K562 (cell line): ENCODE measurements around the gene HAPSTR1. TPM values are rescaled to one million over a fixed set of nuclear protein-coding genes. Genes with fewer than 3 reads are reported as not detected.

ENCODE experiments used
- ADNP ChIP-seq: fragments of 200-800 bp; sonication (Bioruptor generic); IDR thresholded peaks from 2 replicates; pipeline ENCODE4 v1.6.1; 2016; ENCODE audit warnings: missing genetic modification characterization, missing compliant biosample characterization
- CTCFL ChIP-seq: IDR thresholded peaks from 2 replicates; pipeline ENCODE4 v1.6.1; 2011; ENCODE audit warnings: borderline replicate concordance, low read depth, mild to moderate bottlenecking, moderate library complexity, low read length; ENCODE audit not compliant: insufficient read depth, poor library complexity, severe bottlenecking
- EGR1 ChIP-seq: fragments of 450-650 bp; conservative IDR thresholded peaks from 2 replicates; pipeline ENCODE4 v1.6.1; 2017; ENCODE audit warnings: mild to moderate bottlenecking
- GATAD2A ChIP-seq: fragments of 450-650 bp; IDR thresholded peaks from 2 replicates; pipeline ENCODE4 v1.6.1; 2017
- GTF2B ChIP-seq: IDR thresholded peaks from 2 replicates; pipeline ENCODE4 v1.6.1; 2011; ENCODE audit not compliant: insufficient read length; ENCODE audit errors: extremely low read depth
- TOE1 ChIP-seq, 2 experiments: fragments of 450-650 bp in 1 of 2; sonication (generic) in 1 of 2; formaldehyde crosslinking in 1 of 2; IDR thresholded peaks; 2 replicates each; pipeline versions ENCODE4 v1.7.1 to v1.8.0; 2016 to 2022; ENCODE audit warnings: borderline replicate concordance in 2 of 2, mild to moderate bottlenecking in 2 of 2, antibody characterized with exemption in 1 of 2, inconsistent platforms in 1 of 2, low read depth in 1 of 2, missing genetic modification reagents in 1 of 2, moderate library complexity in 1 of 2
- ZNF232 ChIP-seq: sonication (generic); formaldehyde crosslinking; IDR thresholded peaks from 2 replicates; pipeline ENCODE4 v1.8.0; 2022; ENCODE audit warnings: mild to moderate bottlenecking, missing genetic modification reagents
- ZNF699 ChIP-seq: fragments of 250-450 bp; sonication (Bioruptor Pico); IDR thresholded peaks from 2 replicates; pipeline ENCODE4 v1.8.0; 2021; ENCODE audit warnings: mild to moderate bottlenecking, moderate library complexity; ENCODE audit not compliant: insufficient replicate concordance
- ZNF780A ChIP-seq: fragments of 250-450 bp; sonication (Bioruptor Pico); IDR thresholded peaks from 2 replicates; pipeline ENCODE4 v1.5.0; 2021; ENCODE audit warnings: mild to moderate bottlenecking
- polyA plus RNA-seq, 8 experiments: library from polyadenylated mRNA; depleted of rRNA in 4 of 8; stranded (reverse) in 5 of 8; unstranded in 3 of 8; fragments of >200 nt; fragmentation: Nextera tagmentation in 2 of 8; fragmentation: Illumina TruSeq in 1 of 8; extraction: Ambion mirVana in 2 of 8; extraction: Trizol in 1 of 8; gene quantifications; 2 replicates each; pipeline versions ENCODE4 v1.2.1 to v1.2.3, GENCODE V29; 2011 to 2014; ENCODE audit warnings: inconsistent platforms in 1 of 8, missing spikeins in 1 of 8
- total RNA-seq, 7 experiments: library from RNA; depleted of rRNA in 6 of 7; stranded (reverse); fragments of >200 nt in 6 of 7; fragmentation: Illumina TruSeq in 2 of 7; extraction: Trizol in 2 of 7; gene quantifications; 2 replicates each; pipeline versions ENCODE4 v1.2.1 to v1.2.3, GENCODE V29; 2011 to 2021; ENCODE audit warnings: low replicate concordance in 1 of 7
- TF ChIP-seq, protein P1 (sequence below), 2 experiments: IDR thresholded peaks in 1 of 2; conservative IDR thresholded peaks in 1 of 2; 2 replicates each; pipeline ENCODE4 v1.6.1; 2016; ENCODE audit warnings: low read depth in 2 of 2, mild to moderate bottlenecking in 1 of 2, missing compliant biosample characterization in 1 of 2, missing genetic modification characterization in 1 of 2, moderate library complexity in 1 of 2
- TF ChIP-seq, protein P2 (sequence below): fragments of 250-450 bp; sonication (Bioruptor Pico); IDR thresholded peaks from 2 replicates; pipeline ENCODE4 v1.4.0; 2020; ENCODE audit warnings: mild to moderate bottlenecking
- TF ChIP-seq, protein P3 (sequence below): fragments of 200-800 bp; sonication (Bioruptor generic); IDR thresholded peaks from 2 replicates; pipeline ENCODE4 v1.6.1; 2017; ENCODE audit warnings: missing genetic modification characterization, missing compliant biosample characterization

Gene HAPSTR1
- total and polyA plus RNA-seq, 9 of the 15 experiments (the other 6 are each of a cell fraction or from before 2014, with no cell fraction given) = 10.8 to 67.9 (median 36.5) TPM

GRCh38 chr16:9072806-9073341 is 18.6 kb upstream of the HAPSTR1 start (continued):
- TF ChIP-seq, protein P1, sequence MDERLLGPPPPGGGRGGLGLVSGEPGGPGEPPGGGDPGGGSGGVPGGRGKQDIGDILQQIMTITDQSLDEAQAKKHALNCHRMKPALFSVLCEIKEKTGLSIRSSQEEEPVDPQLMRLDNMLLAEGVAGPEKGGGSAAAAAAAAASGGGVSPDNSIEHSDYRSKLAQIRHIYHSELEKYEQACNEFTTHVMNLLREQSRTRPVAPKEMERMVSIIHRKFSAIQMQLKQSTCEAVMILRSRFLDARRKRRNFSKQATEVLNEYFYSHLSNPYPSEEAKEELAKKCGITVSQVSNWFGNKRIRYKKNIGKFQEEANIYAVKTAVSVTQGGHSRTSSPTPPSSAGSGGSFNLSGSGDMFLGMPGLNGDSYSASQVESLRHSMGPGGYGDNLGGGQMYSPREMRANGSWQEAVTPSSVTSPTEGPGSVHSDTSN (CRISPR knock-in tag; IDR thresholded peaks at IDR 0.05; ENCODE audit: low read depth) = no peak
- TF ChIP-seq, protein P1 (tag; conservative IDR thresholded peaks at IDR 0.05; ENCODE audit: low read depth) = no peak
- TF ChIP-seq CTCFL (no peak), GATAD2A (no peak), ZNF780A (CRISPR knock-in tag) (no peak), ADNP (tag) (no peak), ZNF232 (CRISPR knock-in tag) (no peak), TOE1 (IDR thresholded peaks at IDR 0.05; ENCODE audit: borderline replicate concordance) (no peak), TOE1 (CRISPR knock-in tag; IDR thresholded peaks at IDR 0.05; ENCODE audit: borderline replicate concordance, low read depth) (no peak), ZNF699 (CRISPR knock-in tag) (no peak), EGR1 (no peak), GTF2B (no peak)
- TF ChIP-seq, protein P2, sequence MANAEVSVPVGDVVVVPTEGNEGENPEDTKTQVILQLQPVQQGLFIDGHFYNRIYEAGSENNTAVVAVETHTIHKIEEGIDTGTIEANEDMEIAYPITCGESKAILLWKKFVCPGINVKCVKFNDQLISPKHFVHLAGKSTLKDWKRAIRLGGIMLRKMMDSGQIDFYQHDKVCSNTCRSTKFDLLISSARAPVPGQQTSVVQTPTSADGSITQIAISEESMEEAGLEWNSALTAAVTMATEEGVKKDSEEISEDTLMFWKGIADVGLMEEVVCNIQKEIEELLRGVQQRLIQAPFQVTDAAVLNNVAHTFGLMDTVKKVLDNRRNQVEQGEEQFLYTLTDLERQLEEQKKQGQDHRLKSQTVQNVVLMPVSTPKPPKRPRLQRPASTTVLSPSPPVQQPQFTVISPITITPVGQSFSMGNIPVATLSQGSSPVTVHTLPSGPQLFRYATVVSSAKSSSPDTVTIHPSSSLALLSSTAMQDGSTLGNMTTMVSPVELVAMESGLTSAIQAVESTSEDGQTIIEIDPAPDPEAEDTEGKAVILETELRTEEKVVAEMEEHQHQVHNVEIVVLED (CRISPR knock-in tag) = no peak
- TF ChIP-seq, protein P3, sequence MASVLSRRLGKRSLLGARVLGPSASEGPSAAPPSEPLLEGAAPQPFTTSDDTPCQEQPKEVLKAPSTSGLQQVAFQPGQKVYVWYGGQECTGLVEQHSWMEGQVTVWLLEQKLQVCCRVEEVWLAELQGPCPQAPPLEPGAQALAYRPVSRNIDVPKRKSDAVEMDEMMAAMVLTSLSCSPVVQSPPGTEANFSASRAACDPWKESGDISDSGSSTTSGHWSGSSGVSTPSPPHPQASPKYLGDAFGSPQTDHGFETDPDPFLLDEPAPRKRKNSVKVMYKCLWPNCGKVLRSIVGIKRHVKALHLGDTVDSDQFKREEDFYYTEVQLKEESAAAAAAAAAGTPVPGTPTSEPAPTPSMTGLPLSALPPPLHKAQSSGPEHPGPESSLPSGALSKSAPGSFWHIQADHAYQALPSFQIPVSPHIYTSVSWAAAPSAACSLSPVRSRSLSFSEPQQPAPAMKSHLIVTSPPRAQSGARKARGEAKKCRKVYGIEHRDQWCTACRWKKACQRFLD (CRISPR knock-in tag) = no peak
